ENCODE measurements around the gene EVC2.

- TF ChIP-seq CTCF (IDR thresholded peaks at IDR 0.05) (no peak), POLR2A (IDR thresholded peaks at IDR 0.05) (no peak), EP300 (IDR thresholded peaks at IDR 0.05; ENCODE audit: low read depth) (no peak), POLR2AphosphoS5 (IDR thresholded peaks at IDR 0.05) (no peak)
Observed at GRCh38 chr4:5658974-5659373, 49.4 kb downstream of the EVC2 start.
